Body of pancreas (tissue), 4 donors: Measurements from ENCODE around the gene RPN2. TPM values are rescaled to one million over a fixed set of nuclear protein-coding genes. Genes with fewer than 3 reads are reported as not detected.
A peak's percentile ranks its signal among the peaks of the same experiment; 100 is the strongest.

ENCODE experiments used
- ATAC-seq: fragments of 150-250 bp; one replicate; pipeline ENCODE4 v1.9.1; 2016
- DNase-seq, 4 donors: peaks; one replicate each; pipeline ENCODE4 v3.0.0-alpha.2; 2019
- H3K27ac ChIP-seq, 4 donors: fragments of 200-600 bp; sonication (generic); 1 replicate in 3 of 4; 2 replicates in 1 of 4; pipeline versions ENCODE4 v1.5.1 to v1.6.1; 2016 to 2019; ENCODE audit warnings: mild to moderate bottlenecking in 1 of 4, mixed read lengths in 1 of 4, moderate library complexity in 1 of 4
- H3K27me3 ChIP-seq, 2 donors: fragments of 200-600 bp; sonication (generic); one replicate each; pipeline ENCODE4 v1.6.0; 2016; ENCODE audit warnings: mild to moderate bottlenecking in 1 of 2
- H3K36me3 ChIP-seq, 2 donors: fragments of 200-600 bp; sonication (generic); replicated peaks in 1 of 2; 2 replicates each; pipeline ENCODE4 v1.5.1; 2016; ENCODE audit warnings: low read depth in 2 of 2; ENCODE audit not compliant: insufficient read depth in 1 of 2
- H3K4me1 ChIP-seq: fragments of 200-600 bp; sonication (generic); one replicate; pipeline ENCODE4 v1.6.0; 2016
- H3K4me3 ChIP-seq, 2 donors: fragments of 200-600 bp; sonication (generic); 1 replicate in 1 of 2; 2 replicates in 1 of 2; pipeline ENCODE4 v1.5.1; 2016 to 2019
- H3K9me3 ChIP-seq, 3 donors: fragments of 200-600 bp; sonication (generic); 1 replicate in 2 of 3; 2 replicates in 1 of 3; pipeline ENCODE4 v1.5.1; 2016
- CTCF ChIP-seq, 7 experiments: fragments of 450-650 bp in 4 of 7; fragments of 200-600 bp in 3 of 7; sonication (generic) in 3 of 7; IDR thresholded peaks; one replicate each; pipeline ENCODE4 v1.5.1; 2016 to 2019; ENCODE audit warnings: antibody characterized with exemption in 7 of 7
- POLR2A ChIP-seq, 3 donors: fragments of 450-650 bp; IDR thresholded peaks; one replicate each; pipeline ENCODE4 v1.6.1; 2016; ENCODE audit warnings: antibody characterized with exemption in 3 of 3, mild to moderate bottlenecking in 2 of 3
- WGBS, 2 donors: methylation state at CpG; one replicate each; pipeline ENCODE4 v1.1.5; 2017; 5-methylcytosine and 5-hydroxymethylcytosine counted together
- intact Hi-C: fragments of 100-400 bp; cut with DNase I; formaldehyde crosslinking; loops from one replicate; pipeline ENCODE4 v1.15.1; 2023
- total RNA-seq, 2 donors: library from RNA; depleted of rRNA; stranded (reverse); fragments of >200 nt; gene quantifications; one replicate each; pipeline ENCODE4 v1.1.0, GENCODE V29; 2016

RPN2 gene
- total RNA-seq, 2 donors from 2014 or later, result 70.0 to 111 TPM

GRCh38 chr20:37290158-37290810 is 111.2 kb downstream of the RPN2 start:
- Histone ChIP-seq H3K9me3 (no peaks in the 10 kb centered on the region), H3K27ac (peak overlapping the region in 3 of 4 donors; percentile 81 to 91 (median 84)), H3K27me3 (no peaks in the 10 kb centered on the region), H3K4me1 (peaks cover 33% of the 10 kb centered on the region), H3K4me3 (peak overlapping the region; percentile 30 to 99), H3K36me3 (no peaks in the 10 kb centered on the region)
- WGBS, 2 donors, result 45 to 54% methylated on average over 21 of the region's 21 CpGs
- intact Hi-C loops, result no loop called here
- ATAC-seq (no peak), DNase-seq (no peak)
- TF ChIP-seq POLR2A (IDR thresholded peaks at IDR 0.05), result no peak
- no peak for TF ChIP-seq CTCF (IDR thresholded peaks at IDR 0.05)

Other genes starting within 250 kb of the RPN2 start
- 100 to 1,000 TPM in 1 of 2 donors, 10 to 100 TPM in 1; 87.7 to 116 TPM for gene SAMHD1, start 227.6 kb upstream of the RPN2 start, total RNA-seq
- gene RBL1, start 83.3 kb upstream of the RPN2 start, total RNA-seq, result 10 to 100 TPM in 1 of 2 donors, 1 to 10 TPM in 1; 4.4 to 11.9 TPM
- 10 to 100 TPM in 1 of 2 donors, under 1 TPM in 1; 0.78 to 13.5 TPM for gene MROH8, start 218 bp downstream of the RPN2 start, total RNA-seq
- gene GHRH, start 82.5 kb downstream of the RPN2 start, total RNA-seq, result not detected
- gene MANBAL, start 110.3 kb downstream of the RPN2 start, total RNA-seq, result 10 to 100 TPM in 1 of 2 donors, 1 to 10 TPM in 1; 8.6 to 11.9 TPM
- 10 to 100 TPM; 25.9 to 35.3 TPM for gene SRC, start 166.8 kb downstream of the RPN2 start, total RNA-seq